HepG2 (cell line): ENCODE measurements around the gene CENPL. TPM values are rescaled to one million over a fixed set of nuclear protein-coding genes. Genes with fewer than 3 reads are reported as not detected.

Experiments used
- ATF1 ChIP-seq: IDR thresholded peaks from 2 replicates; pipeline ENCODE4 v1.6.1; 2016; ENCODE audit warnings: mild to moderate bottlenecking, control low read depth
- ETV5 ChIP-seq: IDR thresholded peaks from 2 replicates; pipeline ENCODE4 v1.6.1; 2018; ENCODE audit warnings: missing biosample characterization, missing genetic modification reagents, inconsistent platforms, borderline replicate concordance
- POLR2AphosphoS2 ChIP-seq: IDR thresholded peaks from 2 replicates; pipeline ENCODE4 v1.6.1; 2011; ENCODE audit warnings: low read depth, low read length, improper control_type of control experiment
- TARDBP ChIP-seq: sonication (generic); formaldehyde crosslinking; IDR thresholded peaks from 2 replicates; pipeline ENCODE4 v1.8.0; 2022; ENCODE audit warnings: mild to moderate bottlenecking, missing genetic modification reagents
- XBP1 ChIP-seq: sonication (generic); formaldehyde crosslinking; IDR thresholded peaks from 2 replicates; pipeline ENCODE4 v1.5.0; 2020; ENCODE audit warnings: missing genetic modification reagents
- ZBTB33 ChIP-seq: sonication (generic); formaldehyde crosslinking; IDR thresholded peaks from 2 replicates; pipeline ENCODE4 v1.4.0; 2020; ENCODE audit warnings: missing genetic modification reagents
- ZBTB4 ChIP-seq: sonication (generic); formaldehyde crosslinking; IDR thresholded peaks from 2 replicates; pipeline ENCODE4 v1.4.0; 2020; ENCODE audit warnings: missing genetic modification reagents, mild to moderate bottlenecking, borderline replicate concordance
- ZFAT ChIP-seq: sonication (generic); formaldehyde crosslinking; conservative IDR thresholded peaks from 2 replicates; pipeline ENCODE4 v1.8.1; 2023; ENCODE audit warnings: missing genetic modification reagents, inconsistent platforms
- ZNF281 ChIP-seq: sonication (generic); formaldehyde crosslinking; IDR thresholded peaks from 2 replicates; pipeline ENCODE4 v1.4.0; 2020; ENCODE audit warnings: missing genetic modification reagents, borderline replicate concordance
- ZNF777 ChIP-seq: sonication (generic); formaldehyde crosslinking; IDR thresholded peaks from 2 replicates; pipeline ENCODE4 v1.4.0; 2020; ENCODE audit warnings: missing genetic modification reagents
- ZXDC ChIP-seq: sonication (generic); formaldehyde crosslinking; IDR thresholded peaks from 2 replicates; pipeline ENCODE4 v1.5.0; 2020; ENCODE audit warnings: mild to moderate bottlenecking, missing genetic modification reagents
- polyA plus RNA-seq, 8 experiments: library from polyadenylated mRNA; depleted of rRNA in 3 of 8; stranded (reverse) in 7 of 8; unstranded in 1 of 8; fragments of >200 nt; fragmentation: Illumina TruSeq in 4 of 8; extraction: Trizol in 4 of 8; gene quantifications; 2 replicates each; pipeline versions ENCODE4 v1.2.1 to v1.2.3, GENCODE V29; 2011 to 2016; ENCODE audit warnings: low read depth in 4 of 8, missing spikeins in 1 of 8, mixed read lengths in 1 of 8; ENCODE audit not compliant: insufficient read depth in 1 of 8
- total RNA-seq, 5 experiments: library from RNA; depleted of rRNA; stranded (reverse); fragments of >200 nt; fragmentation: Illumina TruSeq; extraction: Trizol; gene quantifications; 2 replicates each; pipeline ENCODE4 v1.2.3, GENCODE V29; 2016; ENCODE audit warnings: low read depth in 1 of 5

Gene CENPL
- total and polyA plus RNA-seq, 2 of the 13 experiments (the other 11 are each of a cell fraction or from before 2014, with no cell fraction given) = 4.4 to 14.2 TPM

- TF ChIP-seq ZXDC (CRISPR knock-in tag) = no peak
- TF ChIP-seq ZBTB4 = no peak
- peak; percentile 91 for TF ChIP-seq ATF1 (CRISPR knock-in tag)
- TF ChIP-seq ZNF281 (CRISPR knock-in tag) = no peak
- TF ChIP-seq POLR2AphosphoS2 = no peak
- TF ChIP-seq ETV5 (CRISPR knock-in tag) = peak; percentile 62; the same call in 1 of the 2 replicates
- TF ChIP-seq TARDBP (CRISPR knock-in tag) = peak; percentile 67; the same call in 1 of the 2 replicates
- TF ChIP-seq ZBTB33 = peak; percentile 42; the same call in 1 of the 2 replicates
- no peak for TF ChIP-seq ZNF777
- TF ChIP-seq ZFAT (CRISPR knock-in tag) = 0 out of 2 replicates have a peak, but pooled peaks have one; percentile 28
- no peak for TF ChIP-seq XBP1 (CRISPR knock-in tag)
Observed at GRCh38 chr1:173824315-173825081, at the start of gene CENPL, which contains the start of gene DARS2 (continued).
